22Rv1 (cell line): ENCODE results near the gene USP48.

Source experiments
- ZFX ChIP-seq: fragments of 450-650 bp; IDR thresholded peaks from 2 replicates; pipeline ENCODE4 v1.6.1; 2017; ENCODE audit warnings: antibody characterized with exemption, borderline replicate concordance
- TF ChIP-seq, protein P1 (sequence below): fragments of 450-650 bp; IDR thresholded peaks from 2 replicates; pipeline ENCODE4 v1.5.1; 2017; ENCODE audit warnings: mild to moderate bottlenecking

DNA sequence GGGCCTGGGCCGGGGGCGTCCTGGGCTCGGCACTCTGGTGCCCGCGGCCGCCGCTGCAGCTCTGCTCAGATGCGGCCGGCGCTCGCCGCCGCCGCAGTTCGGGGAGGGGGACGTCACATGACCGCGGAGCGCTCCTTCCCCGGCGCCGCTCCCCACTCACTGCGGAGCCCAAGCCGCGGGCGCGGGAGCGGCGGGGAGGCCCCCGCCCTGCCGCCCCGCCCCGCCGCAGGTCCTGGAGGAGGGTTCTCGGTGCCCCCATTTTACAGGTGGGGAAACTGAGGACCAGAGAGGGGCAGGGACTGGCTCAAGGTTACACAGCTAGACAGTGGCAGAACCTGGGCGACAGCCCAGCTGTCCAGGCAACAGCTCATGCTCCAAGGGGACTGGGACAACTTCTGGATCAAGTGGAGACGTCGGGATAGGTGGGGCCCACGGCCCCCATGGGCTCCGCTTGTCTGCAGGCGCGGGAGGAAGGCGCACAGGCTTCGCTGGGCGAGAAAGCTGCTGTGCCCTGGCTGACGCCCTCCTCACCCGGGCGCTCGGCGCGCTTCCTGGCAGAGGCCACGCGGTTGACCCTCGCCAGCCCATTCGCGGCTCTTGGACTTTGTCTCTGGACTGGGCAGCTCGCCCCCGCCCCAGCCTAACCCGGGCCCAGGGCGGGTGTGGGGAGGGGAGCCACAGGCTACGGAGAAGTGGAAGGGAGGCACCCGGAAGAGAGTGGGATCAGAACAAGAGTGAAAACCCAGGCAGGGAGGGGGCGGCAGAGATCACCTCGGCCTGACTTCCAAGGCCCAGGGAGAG lies 113.5 kb downstream of the USP48 start, which contains the start of gene RAP1GAP:
- TF ChIP-seq, protein P1, sequence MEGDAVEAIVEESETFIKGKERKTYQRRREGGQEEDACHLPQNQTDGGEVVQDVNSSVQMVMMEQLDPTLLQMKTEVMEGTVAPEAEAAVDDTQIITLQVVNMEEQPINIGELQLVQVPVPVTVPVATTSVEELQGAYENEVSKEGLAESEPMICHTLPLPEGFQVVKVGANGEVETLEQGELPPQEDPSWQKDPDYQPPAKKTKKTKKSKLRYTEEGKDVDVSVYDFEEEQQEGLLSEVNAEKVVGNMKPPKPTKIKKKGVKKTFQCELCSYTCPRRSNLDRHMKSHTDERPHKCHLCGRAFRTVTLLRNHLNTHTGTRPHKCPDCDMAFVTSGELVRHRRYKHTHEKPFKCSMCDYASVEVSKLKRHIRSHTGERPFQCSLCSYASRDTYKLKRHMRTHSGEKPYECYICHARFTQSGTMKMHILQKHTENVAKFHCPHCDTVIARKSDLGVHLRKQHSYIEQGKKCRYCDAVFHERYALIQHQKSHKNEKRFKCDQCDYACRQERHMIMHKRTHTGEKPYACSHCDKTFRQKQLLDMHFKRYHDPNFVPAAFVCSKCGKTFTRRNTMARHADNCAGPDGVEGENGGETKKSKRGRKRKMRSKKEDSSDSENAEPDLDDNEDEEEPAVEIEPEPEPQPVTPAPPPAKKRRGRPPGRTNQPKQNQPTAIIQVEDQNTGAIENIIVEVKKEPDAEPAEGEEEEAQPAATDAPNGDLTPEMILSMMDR = no peak
- no peak for TF ChIP-seq ZFX
